Iris pigment epithelial cell (primary cell): Measurements from ENCODE around the gene NANOGP8.

Experiments
- DNase-seq: peaks from one replicate; pipeline ENCODE4 v3.0.0-alpha.2; 2011; ENCODE audit warnings: low read depth

NANOGP8 gene

GRCh38 chr15:35060591-35060990 is 24.5 kb downstream of the NANOGP8 start:
- DNase-seq: no peak

GRCh38 chr15:35058534-35059054 is 26.5 kb downstream of the NANOGP8 start:
- DNase-seq: no peak

GRCh38 chr15:35055416-35056105 is 29.5 kb downstream of the NANOGP8 start:
- DNase-seq: no peak

GRCh38 chr15:35054380-35054779 is 30.7 kb downstream of the NANOGP8 start:
- peak; percentile 27 for DNase-seq

- DNase-seq: no peak
These were observed 37.1 kb downstream of the NANOGP8 start for GRCh38 chr15:35047996-35048395.

GRCh38 chr15:35047528-35047927 is 37.6 kb downstream of the NANOGP8 start:
- no peak for DNase-seq

GRCh38 chr15:35043373-35044095 is 41.6 kb downstream of the NANOGP8 start:
- DNase-seq: no peak

- DNase-seq: no peak
These were observed 44.5 kb downstream of the NANOGP8 start for GRCh38 chr15:35040339-35041255.

GRCh38 chr15:35038626-35039451 is 46.3 kb downstream of the NANOGP8 start:
- peak; percentile 81 for DNase-seq
